Activated CD8-positive, alpha-beta memory T cell treated with anti-CD3 and anti-CD28 coated beads, Interleukin-2, amount 10 ng/mL, durations not matched to agents 7 days and 5 days (primary cell): Measurements from ENCODE around the gene GPD2. TPM values are rescaled to one million over a fixed set of nuclear protein-coding genes. Genes with fewer than 3 reads are reported as not detected.

ENCODE experiments used
- ATAC-seq: fragments of 150-1000 bp; cut with Tn5 transposase; one replicate; pipeline ENCODE4 v1.10.0; 2021; ENCODE audit warnings: moderate library complexity
- CTCF ChIA-PET: fragments of 350-600 bp; sonication (Branson Sonifier 250); formaldehyde crosslinking; loops from one replicate; lab custom pipeline; 2021; ENCODE audit warnings: antibody characterized with exemption; lab: Charles Lee
- DNase-seq: peaks from one replicate; pipeline ENCODE4 v3.0.0-alpha.2; 2020
- H3K27ac Mint-ChIP-seq: one replicate; pipeline ENCODE4 v1.8.0; 2021; ENCODE audit warnings: mild to moderate bottlenecking, mixed read lengths
- H3K27me3 Mint-ChIP-seq: one replicate; pipeline ENCODE4 v1.8.0; 2021; ENCODE audit warnings: mixed read lengths
- H3K36me3 Mint-ChIP-seq: one replicate; pipeline ENCODE4 v1.8.0; 2021; ENCODE audit warnings: mild to moderate bottlenecking, mixed read lengths
- H3K4me1 Mint-ChIP-seq: one replicate; pipeline ENCODE4 v1.8.0; 2021; ENCODE audit warnings: mixed read lengths
- H3K4me3 Mint-ChIP-seq: one replicate; pipeline ENCODE4 v1.8.0; 2021; ENCODE audit warnings: mild to moderate bottlenecking, moderate library complexity, mixed read lengths
- H3K9me3 Mint-ChIP-seq: one replicate; pipeline ENCODE4 v1.8.0; 2022; ENCODE audit warnings: low read depth, mixed read lengths
- total RNA-seq, 2 experiments: library from RNA; stranded (reverse); gene quantifications; one replicate each; pipeline ENCODE4 v1.2.3, GENCODE V29; 2021

The GPD2 gene
- total RNA-seq, 2 experiments from 2014 or later, result 23.6 to 26.1 TPM

DNA sequence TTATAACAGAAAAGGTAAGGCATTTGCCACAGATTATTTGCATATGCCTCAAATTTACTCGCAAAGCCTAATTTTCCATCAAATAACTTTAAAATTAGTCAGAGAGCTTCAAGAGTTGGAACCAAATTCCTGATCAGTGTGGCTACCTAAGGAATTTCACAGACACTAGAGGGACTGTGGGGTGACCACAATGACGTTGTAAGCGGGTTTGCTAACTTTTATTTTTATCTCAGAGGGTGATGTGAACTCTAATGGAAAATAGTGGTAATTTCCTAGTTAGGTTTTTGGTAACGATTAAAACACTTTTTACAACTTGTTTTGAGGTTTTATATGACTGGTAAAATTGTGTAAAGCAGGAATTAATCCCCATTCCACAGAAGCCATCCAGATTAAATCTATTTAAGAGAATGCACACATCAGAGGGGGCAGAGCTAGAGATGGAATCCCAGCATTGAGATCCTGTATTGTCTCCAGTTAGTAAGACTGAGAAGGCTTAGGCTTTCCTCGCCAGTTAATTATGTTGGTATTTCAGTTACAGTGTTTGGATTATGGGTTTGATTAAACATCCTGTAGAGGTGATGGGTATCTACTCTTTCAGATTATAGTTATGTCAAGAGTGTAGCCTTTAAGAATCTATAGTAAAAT lies 129.0 kb downstream of the GPD2 start:
- Mint-ChIP-seq H3K4me1 (peaks cover 2% of the 10 kb centered on the region), H3K27me3 (no peaks in the 10 kb centered on the region), H3K36me3 (peaks cover 7% of the 10 kb centered on the region), H3K27ac (no peak overlapping the region), H3K4me3 (no peak overlapping the region), H3K9me3 (no peaks in the 10 kb centered on the region)
- CTCF ChIA-PET, result interaction anchor here (0.9 kb wide), 1 partner anchor 66 kb away, joined by 3 read pairs; no protein-coding TSS in a partner anchor
- ATAC-seq (no peak), DNase-seq (no peak)

DNA sequence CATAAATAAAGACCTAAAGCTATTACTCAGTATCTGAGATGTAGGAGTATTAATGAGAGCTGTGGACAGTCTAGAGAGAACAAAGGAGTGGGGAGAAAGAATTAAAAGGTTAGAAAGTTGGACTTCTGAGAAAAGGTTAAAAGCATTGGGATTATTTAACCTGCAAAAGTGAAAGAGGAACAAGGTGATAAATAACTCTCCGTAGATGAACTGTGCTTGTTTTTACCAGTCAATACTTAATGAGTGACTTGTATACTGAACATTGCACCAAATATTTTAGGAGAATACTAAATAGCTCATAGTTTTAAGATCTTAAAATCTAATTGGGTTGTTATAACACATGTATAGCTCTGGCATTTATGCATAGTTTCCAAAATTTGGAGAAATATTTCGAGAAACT lies 137.5 kb downstream of the GPD2 start:
- H3K9me3 Mint-ChIP-seq, result no peaks in the 10 kb centered on the region
- peak overlapping the region; percentile 9 for H3K27ac Mint-ChIP-seq
- ATAC-seq (no peak), DNase-seq (no peak)
- H3K27me3 Mint-ChIP-seq, result no peaks in the 10 kb centered on the region
- CTCF ChIA-PET, result interaction anchor here (1.7 to 2.0 kb wide), 2 partner anchors 9 to 16 kb away, joined by 4 to 6 read pairs; no protein-coding TSS in a partner anchor
- H3K4me1 Mint-ChIP-seq, result peaks cover 15% of the 10 kb centered on the region
- H3K4me3 Mint-ChIP-seq, result no peak overlapping the region
- peaks cover 39% of the 10 kb centered on the region for H3K36me3 Mint-ChIP-seq

DNA sequence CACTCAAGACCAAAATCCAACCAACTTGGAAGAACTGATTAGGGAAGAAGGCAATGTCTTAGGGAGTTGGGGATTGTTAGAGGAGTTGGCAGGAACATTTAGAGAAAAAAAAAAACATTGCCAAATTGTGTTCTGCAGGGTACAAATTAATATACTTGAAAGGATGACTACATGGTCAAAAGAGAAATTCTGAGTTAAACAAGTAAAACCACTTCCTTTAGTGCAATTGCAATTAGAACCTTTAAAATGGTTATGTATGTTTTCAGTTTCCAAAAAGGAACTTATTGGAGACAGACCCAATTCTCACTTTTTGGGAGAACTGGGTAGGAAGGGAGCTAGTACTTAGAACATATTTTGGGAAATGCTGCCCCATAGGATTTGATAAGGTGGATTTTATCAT lies 137.9 kb downstream of the GPD2 start:
- Mint-ChIP-seq H3K9me3 (no peaks in the 10 kb centered on the region), H3K36me3 (peaks cover 39% of the 10 kb centered on the region), H3K4me3 (no peak overlapping the region), H3K4me1 (peaks cover 15% of the 10 kb centered on the region), H3K27ac (no peak overlapping the region), H3K27me3 (no peaks in the 10 kb centered on the region)
- ATAC-seq (no peak), DNase-seq (no peak)
- CTCF ChIA-PET, result interaction anchor here (1.7 to 2.0 kb wide), 2 partner anchors 8 to 15 kb away, joined by 4 to 6 read pairs; no protein-coding TSS in a partner anchor

DNA sequence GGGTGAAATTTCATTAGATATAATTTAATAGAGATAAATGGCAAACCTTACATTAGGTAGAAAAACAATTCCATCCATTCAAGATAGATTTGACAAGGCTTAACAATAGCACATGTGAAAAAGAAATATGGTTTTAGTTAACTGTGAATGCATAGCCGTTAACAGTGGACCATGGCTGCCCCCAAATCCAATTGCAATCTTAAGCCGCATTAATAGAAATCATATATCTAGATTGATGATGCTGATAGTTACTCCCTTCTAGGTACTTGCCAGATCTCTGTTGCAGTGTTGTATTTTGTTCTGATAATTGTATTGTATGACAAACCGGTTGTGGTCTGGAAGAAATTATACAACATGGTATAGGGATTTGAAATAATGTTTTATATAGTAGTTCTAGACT lies 139.8 kb downstream of the GPD2 start:
- no peak overlapping the region for H3K4me3 Mint-ChIP-seq
- ATAC-seq, result no peak
- H3K27ac Mint-ChIP-seq, result no peak overlapping the region
- DNase-seq, result no peak
- H3K36me3 Mint-ChIP-seq, result peaks cover 40% of the 10 kb centered on the region
- CTCF ChIA-PET, result interaction anchor here (0.9 kb wide), 1 partner anchor 10 kb away, joined by 4 read pairs; no protein-coding TSS in a partner anchor
- H3K4me1 Mint-ChIP-seq, result peaks cover 22% of the 10 kb centered on the region
- H3K27me3 Mint-ChIP-seq, result no peaks in the 10 kb centered on the region
- H3K9me3 Mint-ChIP-seq, result no peaks in the 10 kb centered on the region

DNA sequence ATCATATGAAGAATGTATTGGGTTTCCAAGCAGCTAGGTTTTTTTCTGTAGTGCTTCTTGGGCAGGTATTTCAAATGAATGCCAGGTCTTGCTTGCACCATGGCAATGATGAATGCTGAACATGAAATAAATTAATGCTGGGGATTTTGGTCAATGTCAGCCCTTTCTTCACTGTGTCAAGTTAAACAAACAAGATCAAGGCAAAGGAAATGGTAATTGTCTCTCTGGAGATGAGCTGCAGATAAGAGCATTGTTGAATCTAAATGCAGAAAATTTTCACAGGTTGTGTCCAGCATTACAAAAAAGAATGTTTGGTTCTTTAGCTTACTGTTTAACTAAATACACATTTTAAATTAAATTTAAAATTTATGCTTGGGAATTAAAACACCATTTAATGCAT lies 144.3 kb downstream of the GPD2 start:
- no peak for ATAC-seq
- H3K4me3 Mint-ChIP-seq, result no peak overlapping the region
- no peak for DNase-seq
- H3K27ac Mint-ChIP-seq, result no peak overlapping the region
- H3K4me1 Mint-ChIP-seq, result peaks cover 14% of the 10 kb centered on the region
- no peaks in the 10 kb centered on the region for H3K27me3 Mint-ChIP-seq
- CTCF ChIA-PET, result interaction anchor here (1.4 kb wide), 1 partner anchor 9 kb away, joined by 3 read pairs; no protein-coding TSS in a partner anchor
- peaks cover 18% of the 10 kb centered on the region for H3K36me3 Mint-ChIP-seq
- H3K9me3 Mint-ChIP-seq, result no peaks in the 10 kb centered on the region

DNA sequence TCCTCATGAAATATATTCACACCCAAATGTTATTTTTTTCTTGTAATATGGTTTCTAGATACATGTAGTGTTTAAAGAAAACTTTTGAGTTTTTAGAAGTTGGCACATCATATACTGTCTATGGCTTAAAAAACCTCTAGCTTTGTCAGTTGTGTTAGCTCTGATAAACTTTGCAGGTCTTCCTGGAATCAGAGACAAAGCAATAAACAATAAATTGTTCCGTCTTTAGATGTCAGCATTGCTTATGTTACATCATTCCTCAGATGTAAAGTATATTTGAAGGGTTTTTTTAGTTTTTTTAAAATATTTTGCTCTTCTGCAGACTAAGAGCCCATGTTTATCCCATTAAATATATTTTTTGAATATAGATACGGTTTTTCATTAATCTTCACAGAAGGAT lies 145.1 kb downstream of the GPD2 start:
- H3K36me3 Mint-ChIP-seq, result peaks cover 14% of the 10 kb centered on the region
- peaks cover 14% of the 10 kb centered on the region for H3K4me1 Mint-ChIP-seq
- DNase-seq, result no peak
- ATAC-seq, result no peak
- no peak overlapping the region for H3K4me3 Mint-ChIP-seq
- no peak overlapping the region for H3K27ac Mint-ChIP-seq
- no peaks in the 10 kb centered on the region for H3K27me3 Mint-ChIP-seq
- H3K9me3 Mint-ChIP-seq, result no peaks in the 10 kb centered on the region
- CTCF ChIA-PET, result interaction anchor here (1.2 kb wide), 1 partner anchor 27 kb away, joined by 3 read pairs; no protein-coding TSS in a partner anchor

DNA sequence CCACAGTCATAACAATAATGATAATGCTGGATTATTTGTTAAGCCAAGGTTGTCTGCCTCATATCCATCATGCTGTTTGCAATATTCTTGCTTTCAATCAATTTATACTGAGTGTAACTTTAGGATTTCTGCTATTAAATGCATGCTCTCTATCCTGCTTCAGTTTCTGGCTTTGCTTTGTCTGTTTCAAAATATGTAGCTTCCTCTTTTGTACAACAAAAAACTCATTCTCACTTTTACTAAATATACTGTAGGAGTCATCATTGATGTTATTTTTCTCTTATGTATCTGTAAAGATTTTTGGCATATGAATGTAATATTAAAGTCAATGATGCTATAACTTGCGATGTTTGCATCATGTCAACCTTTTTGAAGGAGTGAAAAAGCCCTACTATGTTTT lies 149.3 kb downstream of the GPD2 start:
- ATAC-seq (no peak), DNase-seq (no peak)
- Mint-ChIP-seq H3K4me3 (no peak overlapping the region), H3K27me3 (no peaks in the 10 kb centered on the region), H3K4me1 (peaks cover 12% of the 10 kb centered on the region), H3K27ac (no peak overlapping the region), H3K36me3 (peaks cover 4% of the 10 kb centered on the region), H3K9me3 (no peaks in the 10 kb centered on the region)
- CTCF ChIA-PET, result interaction anchor here (1.3 kb wide), 1 partner anchor 9 kb away, joined by 4 read pairs; no protein-coding TSS in a partner anchor

DNA sequence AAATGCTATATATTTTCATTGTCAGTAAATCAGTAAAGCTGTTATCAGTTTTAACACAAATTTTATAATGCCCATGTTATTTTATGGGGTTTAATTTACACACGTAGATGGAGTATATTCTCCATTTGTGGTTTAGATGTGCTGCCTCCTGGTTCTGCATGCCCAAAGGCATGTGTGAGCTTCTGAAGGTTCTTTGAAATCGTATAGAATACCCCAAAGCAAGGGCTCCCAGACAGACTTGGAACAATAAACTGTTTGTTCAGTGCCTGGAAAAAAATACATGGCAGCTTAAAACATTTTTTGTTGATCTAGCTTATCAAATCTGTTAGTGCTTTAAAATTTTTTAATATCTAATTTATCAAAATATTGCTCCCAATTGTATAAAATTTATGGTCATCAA lies 150.4 kb downstream of the GPD2 start:
- Mint-ChIP-seq H3K36me3 (peaks cover 3% of the 10 kb centered on the region), H3K4me1 (peaks cover 8% of the 10 kb centered on the region), H3K27ac (no peak overlapping the region), H3K27me3 (no peaks in the 10 kb centered on the region), H3K9me3 (no peaks in the 10 kb centered on the region), H3K4me3 (no peak overlapping the region)
- ATAC-seq (no peak), DNase-seq (no peak)
- CTCF ChIA-PET, result interaction anchor here (1.0 to 4.8 kb wide), 3 partner anchors 10 to 252 kb away, joined by 4 to 26 read pairs (median 4); partner anchors contain the start of gene NR4A2

DNA sequence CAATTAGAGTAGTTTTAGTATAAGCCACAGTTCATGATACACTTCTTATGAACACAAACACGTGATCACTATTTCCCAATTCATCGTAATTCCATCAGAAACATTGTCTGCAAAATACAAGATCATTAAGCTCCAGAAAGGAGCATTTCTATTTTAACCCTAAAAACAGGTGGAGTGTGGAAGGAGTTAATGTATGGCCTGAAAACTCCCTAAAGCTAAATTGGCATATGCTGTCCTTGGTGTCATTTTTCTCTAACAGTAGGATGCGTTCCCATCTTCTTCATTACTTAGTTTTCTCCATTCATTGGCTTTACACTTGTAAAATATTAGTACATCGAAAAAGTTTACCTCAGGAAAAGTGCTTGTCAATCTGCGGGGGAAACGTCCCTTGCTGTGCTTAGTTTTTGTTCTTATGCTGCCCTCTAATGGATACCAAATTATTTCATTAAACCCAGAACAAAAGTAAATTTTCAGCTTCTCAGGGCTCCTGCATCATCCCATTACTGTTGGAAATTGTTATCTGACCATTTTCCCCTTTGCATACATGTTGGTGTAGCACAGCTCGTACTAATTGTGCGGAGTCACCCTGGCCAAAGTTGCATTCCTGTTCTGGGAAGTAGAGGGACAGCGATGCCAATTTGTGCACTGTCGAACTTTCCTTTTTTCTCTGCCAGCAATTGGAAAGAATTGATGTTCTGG lies 153.4 kb downstream of the GPD2 start:
- DNase-seq (no peak), ATAC-seq (peak; percentile 60)
- CTCF ChIA-PET, result interaction anchor here (0.7 to 4.8 kb wide), 13 partner anchors 8 to 303 kb away, joined by 3 to 26 read pairs (median 4); partner anchors contain the start of gene NR4A2
- Mint-ChIP-seq H3K27me3 (no peaks in the 10 kb centered on the region), H3K27ac (no peak overlapping the region), H3K4me3 (no peak overlapping the region), H3K4me1 (peaks cover 5% of the 10 kb centered on the region), H3K9me3 (no peaks in the 10 kb centered on the region), H3K36me3 (no peaks in the 10 kb centered on the region)

DNA sequence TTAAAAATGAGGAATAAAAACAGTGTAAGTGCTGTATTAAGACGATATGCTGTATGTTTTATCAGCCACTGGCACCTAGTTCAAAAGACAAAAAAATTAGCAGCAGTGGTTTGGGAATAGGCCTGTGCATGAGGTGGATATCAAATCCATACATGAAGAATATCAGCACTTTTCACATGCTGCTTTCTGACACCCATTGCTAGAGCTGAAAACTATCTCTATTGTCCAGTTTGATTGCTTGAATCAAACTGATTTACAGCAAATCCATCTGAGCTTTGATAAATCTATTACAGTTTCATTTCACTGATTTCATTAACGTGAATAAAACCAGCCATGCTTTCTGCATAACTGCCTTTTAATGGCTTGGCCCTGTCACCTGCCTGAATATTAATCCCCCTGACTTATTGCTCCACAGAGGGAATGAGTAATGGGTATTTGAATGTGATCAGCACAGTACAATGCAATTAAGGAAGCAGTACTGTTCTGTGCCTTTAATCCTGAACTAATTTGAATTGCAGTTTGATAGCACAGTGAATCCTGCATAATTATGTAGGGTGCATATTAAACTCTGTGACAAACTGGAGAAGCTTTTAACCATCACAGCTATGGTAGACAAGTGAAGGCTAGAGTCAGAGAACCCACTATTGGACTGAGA lies 154.0 kb downstream of the GPD2 start:
- CTCF ChIA-PET, result interaction anchor here (1.2 to 4.8 kb wide), 10 partner anchors 8 to 302 kb away, joined by 3 to 26 read pairs (median 4); partner anchors contain the start of gene NR4A2
- Mint-ChIP-seq H3K27ac (no peak overlapping the region), H3K4me1 (peaks cover 2% of the 10 kb centered on the region), H3K36me3 (no peaks in the 10 kb centered on the region), H3K4me3 (no peak overlapping the region), H3K9me3 (no peaks in the 10 kb centered on the region), H3K27me3 (no peaks in the 10 kb centered on the region)
- ATAC-seq (no peak), DNase-seq (no peak)

DNA sequence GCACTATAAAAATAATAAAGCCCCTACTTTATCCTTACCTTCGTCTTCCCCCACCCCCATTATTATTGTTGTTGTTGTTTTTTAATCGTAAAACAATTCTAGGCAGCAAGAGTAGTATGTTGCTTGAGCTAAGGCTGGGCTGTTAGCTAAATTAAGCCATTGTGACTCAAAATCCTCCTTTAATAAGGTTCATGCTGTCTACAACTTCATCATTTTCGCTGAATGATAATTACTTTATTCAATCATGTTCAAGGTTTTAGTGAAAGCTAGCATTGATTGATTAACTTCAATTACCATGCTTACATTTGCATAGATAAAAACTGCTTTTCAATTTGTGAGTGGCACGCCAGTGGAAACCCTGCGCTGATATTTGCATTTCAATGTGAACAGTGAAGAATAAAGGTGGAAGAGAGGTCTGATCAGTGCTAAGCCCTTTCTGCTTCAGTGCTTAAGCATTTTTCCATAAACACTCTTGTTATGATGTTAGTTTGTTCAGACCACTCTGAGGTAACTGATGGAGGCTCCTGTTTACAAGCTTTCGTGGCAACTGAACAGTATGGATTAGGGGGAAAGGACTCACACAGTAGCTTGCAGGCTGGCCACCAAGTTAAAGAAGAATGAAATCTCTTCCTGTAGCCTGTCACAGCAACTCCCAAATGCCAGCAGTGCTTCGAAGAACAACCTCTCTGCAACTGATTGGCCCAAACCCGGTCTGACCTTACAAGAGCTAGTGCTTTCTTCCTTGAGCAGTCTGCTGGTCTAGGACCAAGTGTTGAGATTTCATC lies 156.8 kb downstream of the GPD2 start:
- CTCF ChIA-PET, result no interaction called here
- Mint-ChIP-seq H3K27ac (no peak overlapping the region), H3K9me3 (no peaks in the 10 kb centered on the region), H3K36me3 (no peaks in the 10 kb centered on the region), H3K4me1 (peaks cover 2% of the 10 kb centered on the region), H3K27me3 (peaks cover 4% of the 10 kb centered on the region), H3K4me3 (no peak overlapping the region)
- ATAC-seq (no peak), DNase-seq (no peak)

DNA sequence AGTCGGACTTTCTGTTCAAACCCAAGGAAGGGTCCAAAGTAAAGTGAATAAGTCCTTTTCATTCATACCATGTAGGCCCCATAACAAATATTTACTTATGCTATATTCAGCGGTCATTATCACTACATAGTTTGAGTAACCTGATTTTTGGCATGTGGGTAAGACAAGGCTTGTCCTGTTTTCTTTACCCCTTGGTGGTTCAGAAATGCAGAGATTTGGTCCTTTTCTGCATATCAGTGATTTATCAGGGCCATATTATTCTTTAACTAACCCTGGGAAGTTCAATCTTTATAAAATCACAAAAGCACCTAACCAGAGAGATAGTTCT lies 157.4 kb downstream of the GPD2 start:
- no peak for DNase-seq
- Mint-ChIP-seq H3K27me3 (peaks cover 4% of the 10 kb centered on the region), H3K4me3 (no peak overlapping the region), H3K4me1 (peaks cover 2% of the 10 kb centered on the region), H3K36me3 (no peaks in the 10 kb centered on the region), H3K27ac (no peak overlapping the region), H3K9me3 (no peaks in the 10 kb centered on the region)
- no peak for ATAC-seq
- CTCF ChIA-PET, result no interaction called here

DNA sequence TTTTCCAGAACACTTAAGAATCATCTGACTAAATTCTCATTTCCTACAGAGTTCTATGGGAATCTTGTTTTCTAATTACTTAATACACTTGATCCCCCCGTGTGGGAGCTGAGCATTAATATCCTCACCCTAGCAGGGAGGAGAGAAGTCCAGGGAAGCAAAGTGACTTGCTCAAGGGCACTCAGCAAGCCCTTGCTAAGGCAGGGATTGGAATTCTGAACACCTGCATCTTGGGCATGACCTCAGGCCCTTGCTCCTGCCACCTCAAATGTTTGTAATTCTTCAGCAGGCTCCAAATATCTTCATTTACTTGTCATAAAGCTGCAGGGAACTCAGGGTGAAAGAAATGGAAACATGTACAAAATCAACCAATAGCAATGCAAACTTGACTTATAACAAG lies 162.4 kb downstream of the GPD2 start:
- H3K9me3 Mint-ChIP-seq, result no peaks in the 10 kb centered on the region
- DNase-seq (no peak), ATAC-seq (no peak)
- CTCF ChIA-PET, result interaction anchor here (1.0 kb wide), 1 partner anchor 9 kb away, joined by 4 read pairs; no protein-coding TSS in a partner anchor
- H3K4me1 Mint-ChIP-seq, result no peaks in the 10 kb centered on the region
- H3K27ac Mint-ChIP-seq, result no peak overlapping the region
- H3K36me3 Mint-ChIP-seq, result no peaks in the 10 kb centered on the region
- H3K4me3 Mint-ChIP-seq, result no peak overlapping the region
- peaks cover 12% of the 10 kb centered on the region for H3K27me3 Mint-ChIP-seq
